Upper lobe of left lung (tissue), 4 donors: ENCODE data around the gene XRCC4.

Experiments
- CTCF ChIP-seq, 6 experiments: fragments of 450-650 bp in 4 of 6; fragments of 200-600 bp in 2 of 6; sonication (generic) in 2 of 6; IDR thresholded peaks; one replicate each; pipeline ENCODE4 v1.5.1; 2016 to 2019; ENCODE audit warnings: antibody characterized with exemption in 6 of 6
- POLR2A ChIP-seq, 4 donors: fragments of 450-650 bp; IDR thresholded peaks; one replicate each; pipeline ENCODE4 v1.5.1; 2016 to 2017; ENCODE audit warnings: antibody characterized with exemption in 4 of 4, mild to moderate bottlenecking in 2 of 4
- POLR2AphosphoS5 ChIP-seq, 2 donors: sonication (generic); formaldehyde crosslinking; IDR thresholded peaks; one replicate each; pipeline ENCODE4 v1.5.1; 2017; ENCODE audit warnings: antibody characterized with exemption in 2 of 2

GRCh38 chr5:83072966-83073365, 4.4 kb upstream of the XRCC4 start:
- TF ChIP-seq CTCF (IDR thresholded peaks at IDR 0.05) (no peak), POLR2A (IDR thresholded peaks at IDR 0.05) (no peak), POLR2AphosphoS5 (IDR thresholded peaks at IDR 0.05) (no peak)
